ENCODE results near the gene SP2.

DNA sequence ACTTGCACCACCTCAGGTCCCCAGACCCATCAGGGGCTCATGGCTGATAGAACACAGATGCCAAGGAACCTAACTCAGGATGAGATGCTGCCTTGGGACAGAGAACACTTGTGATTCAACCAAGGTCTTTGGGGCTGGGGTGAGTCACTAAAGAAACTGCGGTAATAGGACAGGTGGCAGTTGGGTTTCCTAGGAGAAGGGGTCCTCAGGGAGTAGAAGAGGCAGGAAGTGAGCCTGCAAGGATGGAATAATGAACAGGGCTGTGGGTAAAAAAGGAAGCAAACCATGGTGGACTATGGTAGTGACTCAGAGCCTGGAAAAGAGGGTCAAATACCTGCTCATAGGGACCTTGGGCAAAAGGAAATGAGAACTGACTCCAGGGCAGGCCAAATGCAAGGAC, 38.8 kb downstream of the SP2 start:
- no peak for TF ChIP-seq CTCF (optimal IDR thresholded peaks at IDR 0.05 in 1 of 3, IDR thresholded peaks at IDR 0.05 in 1 of 3, conservative IDR thresholded peaks at IDR 0.05 in 1 of 3; ENCODE audit: extremely low read depth in 1 of 3, insufficient read depth in 2 of 3, low read length in 3 of 3)
- TF ChIP-seq EZH2 (IDR thresholded peaks at IDR 0.05; ENCODE audit: low read length): no peak

All from keratinocyte (primary cell).